ENCODE measurements around the gene LOX.

The LOX gene

DNA sequence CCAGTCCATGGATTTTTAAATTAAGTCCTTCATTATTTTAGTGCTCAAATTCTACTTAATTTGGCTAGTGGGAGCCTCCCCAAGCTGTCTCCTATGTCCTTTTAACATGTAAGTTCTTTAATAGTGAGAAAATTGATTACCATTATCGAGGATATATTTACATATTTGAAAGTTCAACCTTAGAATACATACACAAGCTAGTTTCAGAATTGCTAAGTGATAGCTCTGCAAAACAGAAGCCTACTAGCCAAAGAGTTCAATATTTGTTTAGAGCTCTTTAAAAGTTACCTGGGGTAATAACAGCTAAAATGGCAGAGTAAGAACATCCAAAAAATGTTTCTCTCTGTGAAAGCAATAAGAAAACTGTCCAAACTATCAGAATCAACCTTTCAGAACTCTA, 48.2 kb downstream of the LOX start:
- POLR2A ChIA-PET: no interaction called here
- TF ChIP-seq, protein P1, sequence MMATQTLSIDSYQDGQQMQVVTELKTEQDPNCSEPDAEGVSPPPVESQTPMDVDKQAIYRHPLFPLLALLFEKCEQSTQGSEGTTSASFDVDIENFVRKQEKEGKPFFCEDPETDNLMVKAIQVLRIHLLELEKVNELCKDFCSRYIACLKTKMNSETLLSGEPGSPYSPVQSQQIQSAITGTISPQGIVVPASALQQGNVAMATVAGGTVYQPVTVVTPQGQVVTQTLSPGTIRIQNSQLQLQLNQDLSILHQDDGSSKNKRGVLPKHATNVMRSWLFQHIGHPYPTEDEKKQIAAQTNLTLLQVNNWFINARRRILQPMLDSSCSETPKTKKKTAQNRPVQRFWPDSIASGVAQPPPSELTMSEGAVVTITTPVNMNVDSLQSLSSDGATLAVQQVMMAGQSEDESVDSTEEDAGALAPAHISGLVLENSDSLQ (IDR thresholded peaks at IDR 0.05): no peak
- TF ChIP-seq LEF1 (IDR thresholded peaks at IDR 0.05; ENCODE audit: borderline replicate concordance) (no peak), TARDBP (IDR thresholded peaks at IDR 0.05) (no peak), ZNF384 (IDR thresholded peaks at IDR 0.05) (no peak), SUZ12 (IDR thresholded peaks at IDR 0.05) (no peak)
- DNase-seq (ENCODE audit: extremely low spot score): no peak

DNA sequence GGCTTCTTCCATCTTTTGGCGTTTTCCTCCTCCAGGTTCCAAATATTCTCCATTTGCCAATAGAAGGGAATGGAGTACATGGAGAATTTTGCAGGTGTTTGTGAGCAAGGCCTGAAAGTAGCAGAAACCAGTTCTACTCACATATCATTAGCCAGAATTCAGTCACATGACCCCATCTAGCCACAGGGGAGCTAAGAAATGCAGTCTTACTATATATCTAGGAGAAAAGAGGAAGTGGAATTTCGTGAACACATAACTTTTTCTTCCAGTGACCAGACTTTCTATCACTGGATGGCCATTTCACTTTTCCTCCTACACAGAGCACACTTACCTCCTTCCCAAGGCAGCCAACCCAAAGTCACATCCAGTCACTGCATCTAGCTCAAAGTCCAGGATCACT, 55.1 kb downstream of the LOX start:
- POLR2A ChIA-PET: no interaction called here
- CTCF ChIA-PET: no interaction called here
- no peak for TF ChIP-seq SP1 (IDR thresholded peaks at IDR 0.05)
- no peak for TF ChIP-seq ZNF384 (IDR thresholded peaks at IDR 0.05)
- TF ChIP-seq, protein P1 (IDR thresholded peaks at IDR 0.05): no peak
- no peak for TF ChIP-seq SUZ12 (IDR thresholded peaks at IDR 0.05)
- no peak for TF ChIP-seq TARDBP (IDR thresholded peaks at IDR 0.05)
- no peak for TF ChIP-seq ARNT (IDR thresholded peaks at IDR 0.05)
- TF ChIP-seq ELF4 (IDR thresholded peaks at IDR 0.05): no peak
- no peak for TF ChIP-seq HDGF (IDR thresholded peaks at IDR 0.05; ENCODE audit: borderline replicate concordance)
- DNase-seq (ENCODE audit: extremely low spot score): no peak

More for the DNA sequence above, 48.2 kb downstream of the LOX start:
- CTCF ChIA-PET: interaction anchor here (1.7 kb wide), 1 partner anchor 46 kb away, joined by 5 read pairs; no protein-coding TSS in a partner anchor

DNA sequence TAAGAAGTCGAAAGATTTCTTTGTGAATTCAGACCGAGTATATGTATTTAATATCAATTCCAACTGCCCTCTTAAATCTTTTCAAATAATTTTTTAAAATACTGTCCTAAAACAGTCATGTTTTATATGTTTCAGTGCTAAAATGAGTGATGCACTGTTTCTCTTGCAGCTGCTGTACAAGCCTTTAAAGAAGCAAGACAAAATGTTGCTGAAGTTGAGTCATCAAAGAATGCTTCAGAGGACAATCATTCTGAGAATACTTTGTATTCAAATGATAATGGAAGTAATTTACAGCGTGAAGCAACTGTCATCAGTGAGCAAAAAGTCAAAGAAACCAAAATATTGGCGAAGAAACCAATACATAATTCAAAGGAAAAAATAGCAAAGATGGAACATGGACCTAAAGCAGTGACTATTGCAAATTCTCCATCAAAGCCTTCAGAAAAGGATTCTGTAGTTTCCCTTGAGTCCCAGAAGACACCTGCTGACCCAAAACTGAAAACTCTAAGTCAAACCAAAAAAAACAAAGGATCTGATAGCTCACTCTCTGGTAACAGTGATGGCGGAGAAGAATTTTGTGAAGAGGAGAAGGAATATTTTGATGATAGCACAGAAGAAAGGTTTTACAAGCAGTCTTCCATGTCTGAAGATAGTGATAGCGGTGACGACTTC, 58.0 kb downstream of the LOX start:
- POLR2A ChIA-PET: no interaction called here
- DNase-seq (ENCODE audit: extremely low spot score): no peak
- CTCF ChIA-PET: no interaction called here

DNA sequence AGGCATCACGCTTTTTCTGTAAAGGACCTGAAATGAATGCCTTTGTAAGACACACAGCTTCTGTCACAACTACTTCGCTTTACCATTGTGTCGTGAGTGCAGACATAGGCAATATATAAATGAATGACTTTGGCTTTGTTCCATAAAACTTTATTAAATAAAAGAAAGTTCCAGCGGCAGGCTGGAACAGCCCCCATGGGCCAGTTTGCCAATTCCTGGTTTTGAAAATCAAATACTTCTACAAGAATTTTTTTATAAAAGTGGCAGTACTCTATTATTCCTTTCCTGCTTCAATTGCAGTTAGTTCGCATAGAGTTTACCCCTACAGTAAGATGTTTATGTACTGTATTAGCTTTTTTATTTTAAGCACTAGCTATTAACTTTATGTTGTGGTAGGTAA, 62.6 kb downstream of the LOX start:
- TF ChIP-seq LEF1 (IDR thresholded peaks at IDR 0.05; ENCODE audit: borderline replicate concordance): no peak
- TF ChIP-seq SUZ12 (IDR thresholded peaks at IDR 0.05): no peak
- TF ChIP-seq CTBP1 (IDR thresholded peaks at IDR 0.05; ENCODE audit: borderline replicate concordance): no peak
- no peak for TF ChIP-seq ELF4 (IDR thresholded peaks at IDR 0.05)
- no peak for TF ChIP-seq TARDBP (IDR thresholded peaks at IDR 0.05)
- TF ChIP-seq HDGF (IDR thresholded peaks at IDR 0.05; ENCODE audit: borderline replicate concordance): no peak
- TF ChIP-seq FOXA1 (IDR thresholded peaks at IDR 0.05): no peak
- TF ChIP-seq ARNT (IDR thresholded peaks at IDR 0.05): no peak
- TF ChIP-seq, protein P1 (IDR thresholded peaks at IDR 0.05): no peak
- TF ChIP-seq SP1 (IDR thresholded peaks at IDR 0.05): no peak
- no peak for TF ChIP-seq NFRKB (IDR thresholded peaks at IDR 0.05)
- no peak for TF ChIP-seq BHLHE40 (IDR thresholded peaks at IDR 0.05; ENCODE audit: borderline replicate concordance)
- TF ChIP-seq FOXM1 (IDR thresholded peaks at IDR 0.05; ENCODE audit: borderline replicate concordance): no peak
- TF ChIP-seq ZNF384 (IDR thresholded peaks at IDR 0.05): no peak
- no peak for TF ChIP-seq L3MBTL2 (conservative IDR thresholded peaks at IDR 0.05)
- no peak for TF ChIP-seq FOXK2 (IDR thresholded peaks at IDR 0.05)
- CTCF ChIA-PET: interaction anchor here (0.7 kb wide), 1 partner anchor 35 kb away, joined by 3 read pairs; no protein-coding TSS in a partner anchor
- DNase-seq (ENCODE audit: extremely low spot score): no peak
- POLR2A ChIA-PET: no interaction called here

More for the DNA sequence above, 58.0 kb downstream of the LOX start:
- TF ChIP-seq FOXK2 (IDR thresholded peaks at IDR 0.05): no peak
- no peak for TF ChIP-seq FOXA1 (IDR thresholded peaks at IDR 0.05)
- TF ChIP-seq SP1 (IDR thresholded peaks at IDR 0.05): no peak
- no peak for TF ChIP-seq LEF1 (IDR thresholded peaks at IDR 0.05; ENCODE audit: borderline replicate concordance)
- TF ChIP-seq, protein P1 (IDR thresholded peaks at IDR 0.05): no peak
- no peak for TF ChIP-seq ZNF384 (IDR thresholded peaks at IDR 0.05)
- TF ChIP-seq ELF4 (IDR thresholded peaks at IDR 0.05): no peak
- TF ChIP-seq TARDBP (IDR thresholded peaks at IDR 0.05): no peak

DNA sequence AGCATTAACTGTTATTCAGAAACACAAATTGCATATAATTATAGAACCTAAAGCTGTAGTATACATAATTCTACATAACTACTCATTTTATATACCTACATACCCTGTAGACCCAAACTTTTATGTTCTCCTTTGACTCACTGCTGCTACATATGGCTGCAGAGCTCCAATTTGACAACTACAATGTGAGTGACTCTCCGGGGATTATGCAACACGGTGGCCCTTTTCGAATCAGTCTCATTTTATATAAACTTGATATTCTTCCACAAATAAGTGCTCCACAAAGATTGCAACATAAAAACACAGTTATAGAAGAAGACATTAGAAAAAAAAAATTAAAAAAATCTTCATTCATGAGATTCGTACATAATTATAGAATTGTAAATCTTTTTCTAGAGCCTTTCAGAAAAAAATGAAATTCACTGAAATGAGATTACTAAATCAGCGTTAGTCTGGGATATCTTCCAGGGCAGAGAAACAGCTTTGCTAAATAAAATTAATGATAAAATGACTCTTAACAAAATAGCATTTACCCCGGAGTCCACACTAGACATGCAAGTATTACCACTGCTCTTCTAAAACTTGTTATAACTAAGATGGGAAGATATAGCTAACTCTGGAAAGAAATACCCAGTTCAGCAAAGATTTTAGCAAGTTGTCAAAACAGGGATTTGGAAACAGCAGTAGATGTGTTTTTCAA, 63.7 kb downstream of the LOX start:
- TF ChIP-seq LEF1 (IDR thresholded peaks at IDR 0.05; ENCODE audit: borderline replicate concordance): no peak
- TF ChIP-seq SP1 (IDR thresholded peaks at IDR 0.05): no peak
- no peak for TF ChIP-seq ELF4 (IDR thresholded peaks at IDR 0.05)
- TF ChIP-seq FOXA1 (IDR thresholded peaks at IDR 0.05): no peak
- no peak for TF ChIP-seq FOXM1 (IDR thresholded peaks at IDR 0.05; ENCODE audit: borderline replicate concordance)
- no peak for TF ChIP-seq NFRKB (IDR thresholded peaks at IDR 0.05)
- TF ChIP-seq L3MBTL2 (conservative IDR thresholded peaks at IDR 0.05): no peak
- TF ChIP-seq TARDBP (IDR thresholded peaks at IDR 0.05): no peak
- TF ChIP-seq SUZ12 (IDR thresholded peaks at IDR 0.05): no peak
- CTCF ChIA-PET: no interaction called here
- no peak for DNase-seq (ENCODE audit: extremely low spot score)
- POLR2A ChIA-PET: no interaction called here

All from HEK293T (cell line).